Naive B cell (primary cell): ENCODE data around the gene HSPA4. TPM values are rescaled to one million over a fixed set of nuclear protein-coding genes. Genes with fewer than 3 reads are reported as not detected.

Source experiments
- ATAC-seq, 2 donors: fragments of 150-1000 bp; cut with Tn5 transposase; 2 replicates each; pipeline ENCODE4 v1.10.0; 2021; ENCODE audit warnings: low read depth in 2 of 2, mild to moderate bottlenecking in 2 of 2, moderate library complexity in 2 of 2
- DNase-seq: peaks from one replicate; pipeline ENCODE4 v3.0.0; 2022
- H3K27ac Mint-ChIP-seq, 6 donors: one replicate each; pipeline ENCODE4 v1.8.0; 2020 to 2022; ENCODE audit warnings: mild to moderate bottlenecking in 6 of 6, mixed read lengths in 6 of 6, moderate library complexity in 5 of 6, inconsistent platforms in 2 of 6
- H3K27me3 Mint-ChIP-seq, 3 donors: one replicate each; pipeline ENCODE4 v1.8.0; 2021 to 2022; ENCODE audit warnings: mixed read lengths in 3 of 3, mild to moderate bottlenecking in 1 of 3
- H3K36me3 Mint-ChIP-seq, 2 donors: one replicate each; pipeline ENCODE4 v1.8.0; 2020 to 2022; ENCODE audit warnings: mixed read lengths in 2 of 2, inconsistent platforms in 1 of 2, mild to moderate bottlenecking in 1 of 2
- H3K4me1 Mint-ChIP-seq, 3 donors: one replicate each; pipeline ENCODE4 v1.8.0; 2020 to 2022; ENCODE audit warnings: mixed read lengths in 3 of 3, inconsistent platforms in 1 of 3, mild to moderate bottlenecking in 1 of 3, moderate library complexity in 1 of 3
- H3K4me3 Mint-ChIP-seq, 8 donors: one replicate each; pipeline ENCODE4 v1.8.0; 2020 to 2022; ENCODE audit warnings: mild to moderate bottlenecking in 8 of 8, mixed read lengths in 8 of 8, moderate library complexity in 8 of 8, inconsistent platforms in 2 of 8
- H3K9me3 Mint-ChIP-seq, 7 donors: one replicate each; pipeline ENCODE4 v1.8.0; 2020 to 2022; ENCODE audit warnings: mixed read lengths in 7 of 7, mild to moderate bottlenecking in 5 of 7, inconsistent platforms in 2 of 7, moderate library complexity in 1 of 7
- polyA plus RNA-seq, 6 donors: library from polyadenylated mRNA; unstranded; fragments of 300-500 nt; fragmentation: Illumina TruSeq; gene quantifications; one replicate each; pipeline ENCODE4 v1.2.3, GENCODE V29; 2021; ENCODE audit warnings: low read depth in 6 of 6

The HSPA4 gene
- polyA plus RNA-seq, 6 donors from 2014 or later = 92.4 to 113 (median 96.2) TPM

DNA sequence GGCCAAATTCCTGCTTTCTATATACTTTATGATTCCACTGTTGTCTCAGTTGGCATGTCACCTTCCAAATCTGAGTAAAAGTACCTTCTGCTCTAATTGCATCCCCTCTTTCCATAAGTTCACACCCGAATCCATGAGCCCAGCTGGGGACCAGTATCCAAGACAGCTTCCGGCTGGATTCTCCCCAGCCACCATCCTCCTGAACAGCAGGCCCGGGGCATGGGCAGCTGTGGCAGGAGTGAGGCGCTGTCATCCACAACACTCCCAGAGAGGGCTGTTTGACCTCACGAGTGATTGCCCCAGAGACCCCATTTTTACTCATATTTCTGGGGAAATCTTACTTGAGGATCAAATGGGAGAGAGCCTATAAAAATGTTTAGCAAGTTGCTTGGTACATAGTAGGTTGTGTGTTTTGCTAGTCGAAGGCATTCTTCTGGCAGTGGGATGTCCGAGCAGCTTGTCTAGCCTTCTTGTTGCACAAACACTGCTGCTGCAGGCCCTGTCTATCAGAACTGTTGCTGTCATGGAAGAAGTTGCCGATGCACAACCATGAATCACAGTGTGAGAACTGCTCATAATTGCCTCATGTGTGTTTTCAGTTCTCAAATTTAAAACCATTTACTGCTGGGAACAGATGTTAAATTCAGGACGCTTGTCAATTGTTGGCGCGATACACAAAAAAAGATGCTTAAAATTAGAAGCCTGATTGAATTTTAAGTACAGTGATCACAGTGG lies 93.8 kb downstream of the HSPA4 start:
- Mint-ChIP-seq H3K27me3 (peaks cover 7 to 18% (median 13%) of the 10 kb centered on the region in 3 donors), H3K4me1 (no peaks in the 10 kb centered on the region), H3K27ac (no peak overlapping the region), H3K36me3 (peaks cover 0 to 17% of the 10 kb centered on the region in 2 donors), H3K9me3 (peaks cover 4 to 12% (median 8%) of the 10 kb centered on the region in 7 donors), H3K4me3 (no peak overlapping the region)
- DNase-seq (no peak), ATAC-seq (no peak)

DNA sequence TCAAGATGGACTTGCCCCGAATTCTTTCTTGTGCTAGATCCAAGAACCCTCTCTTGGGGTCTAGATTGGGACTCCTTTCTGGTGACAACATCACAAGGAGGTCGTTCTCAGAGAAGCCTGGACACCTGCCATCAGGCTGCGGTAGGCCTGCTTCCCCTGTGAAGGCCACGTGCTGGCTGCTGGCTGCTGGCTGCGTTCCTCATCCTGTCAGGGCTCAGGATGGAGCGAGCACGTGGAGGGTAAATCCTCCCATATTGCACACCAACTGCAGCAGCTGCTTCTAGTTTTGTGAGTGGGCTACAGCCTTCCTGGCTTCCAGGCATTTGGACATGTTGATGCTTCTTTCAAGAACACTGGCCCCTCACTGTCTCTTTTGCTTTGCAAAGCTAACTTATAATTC lies 95.6 kb downstream of the HSPA4 start:
- H3K27me3 Mint-ChIP-seq = peaks cover 6 to 8% (median 7%) of the 10 kb centered on the region in 3 donors
- peaks cover 0 to 17% of the 10 kb centered on the region in 2 donors for H3K36me3 Mint-ChIP-seq
- no peak for DNase-seq
- peak overlapping the region in 1 of 6 donors; percentile 22 for H3K27ac Mint-ChIP-seq
- no peak overlapping the region for H3K4me3 Mint-ChIP-seq
- ATAC-seq = no peak
- H3K4me1 Mint-ChIP-seq = no peaks in the 10 kb centered on the region
- H3K9me3 Mint-ChIP-seq = peaks cover 4 to 12% (median 8%) of the 10 kb centered on the region in 7 donors

DNA sequence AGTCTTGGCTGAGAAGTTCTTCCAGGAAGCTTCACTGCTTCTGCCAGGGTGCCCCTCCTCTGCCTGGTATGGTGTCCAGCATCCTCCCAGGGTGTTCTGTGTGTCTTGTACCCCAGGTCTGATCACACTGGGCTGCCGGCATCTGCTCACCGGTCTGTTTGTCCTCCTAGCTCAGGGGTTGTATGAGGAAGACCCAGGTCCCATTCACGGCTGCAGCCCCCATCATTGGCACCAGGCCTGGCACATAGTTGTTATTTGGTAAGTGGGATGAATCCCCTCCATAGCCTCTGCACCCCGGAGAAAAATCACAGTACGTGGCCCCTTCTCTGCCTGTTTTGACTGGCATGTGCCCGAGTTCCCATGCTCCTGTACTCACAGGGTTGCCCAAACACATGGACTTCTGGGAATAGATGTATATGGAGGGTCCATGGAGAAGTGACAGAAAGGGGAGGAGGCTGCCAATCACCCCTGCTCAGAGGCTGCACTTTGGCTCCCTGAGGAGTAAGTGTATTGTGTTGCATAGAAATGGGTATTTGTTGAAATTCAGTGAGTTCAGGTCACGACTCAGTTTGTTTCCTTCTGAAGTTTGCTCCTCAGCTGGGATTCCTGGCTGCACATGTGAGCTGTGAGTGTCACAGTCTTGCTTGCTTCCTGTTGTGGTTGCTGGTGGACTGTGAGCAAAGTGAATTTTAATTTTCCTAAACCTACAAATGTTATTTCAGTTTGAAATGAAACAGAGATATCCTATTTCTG lies 96.2 kb downstream of the HSPA4 start:
- no peaks in the 10 kb centered on the region for H3K4me1 Mint-ChIP-seq
- peak overlapping the region in 2 of 6 donors; percentile 9 to 22 for H3K27ac Mint-ChIP-seq
- peaks cover 4 to 12% (median 8%) of the 10 kb centered on the region in 7 donors for H3K9me3 Mint-ChIP-seq
- no peak overlapping the region for H3K4me3 Mint-ChIP-seq
- DNase-seq = no peak
- peaks cover 6 to 8% (median 7%) of the 10 kb centered on the region in 3 donors for H3K27me3 Mint-ChIP-seq
- peaks cover 0 to 17% of the 10 kb centered on the region in 2 donors for H3K36me3 Mint-ChIP-seq
- no peak for ATAC-seq

DNA sequence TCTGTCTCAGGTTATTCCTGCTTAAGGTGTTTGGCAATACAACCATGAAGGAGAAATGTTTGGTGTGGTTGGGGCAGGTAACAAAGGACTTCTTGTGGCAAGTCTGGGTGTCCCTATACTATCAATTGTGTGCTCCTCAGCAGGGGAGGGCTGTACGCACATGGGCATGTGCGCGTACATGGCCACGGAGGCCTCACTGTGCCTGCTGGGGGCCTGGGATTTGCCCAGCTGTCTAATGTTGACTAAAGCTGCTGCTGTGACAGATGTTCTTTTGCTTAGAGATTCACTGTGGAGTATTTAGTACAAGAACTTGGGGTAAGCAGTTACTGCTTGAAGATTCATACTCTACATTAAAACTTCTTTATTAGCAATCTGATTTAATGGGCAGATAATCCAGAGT lies 97.5 kb downstream of the HSPA4 start:
- ATAC-seq (no peak), DNase-seq (no peak)
- Mint-ChIP-seq H3K4me3 (no peak overlapping the region), H3K36me3 (peaks cover 0 to 5% of the 10 kb centered on the region in 2 donors), H3K4me1 (no peaks in the 10 kb centered on the region), H3K9me3 (peaks cover 0 to 5% (median 2%) of the 10 kb centered on the region in 7 donors), H3K27ac (no peak overlapping the region), H3K27me3 (no peaks in the 10 kb centered on the region)

DNA sequence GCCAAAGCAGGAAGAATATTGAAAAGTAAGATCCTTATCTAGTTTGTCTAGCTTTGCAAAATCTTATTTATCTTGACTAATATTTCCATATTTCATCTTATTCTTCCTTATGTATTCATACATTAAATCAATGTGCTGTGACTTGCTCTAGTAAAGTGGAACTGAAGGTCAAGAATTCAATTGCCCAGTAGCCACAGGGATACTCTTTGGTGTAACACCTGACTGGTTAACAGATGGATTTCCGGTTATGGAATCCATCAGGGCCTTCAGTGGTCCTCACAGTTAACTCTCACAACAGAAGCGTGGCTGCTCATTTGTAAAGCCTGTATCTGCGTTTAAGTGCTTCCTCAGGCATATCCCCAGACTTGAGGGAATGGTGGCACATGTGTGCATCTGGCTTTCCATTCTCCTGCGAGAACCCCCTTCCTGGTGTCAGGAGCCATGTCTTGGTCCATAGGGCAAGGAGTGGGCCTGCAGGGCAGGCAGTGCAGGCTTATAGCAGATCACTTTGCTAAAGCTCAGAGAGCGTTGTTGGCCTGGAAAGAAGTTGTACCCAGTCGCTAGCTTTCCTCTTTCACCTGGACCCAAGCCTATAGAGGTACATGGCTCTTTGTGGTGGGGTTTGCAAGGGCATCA lies 99.2 kb downstream of the HSPA4 start:
- peak overlapping the region in 1 of 6 donors; percentile 65 for H3K27ac Mint-ChIP-seq
- DNase-seq (no peak), ATAC-seq (no peak)
- H3K36me3 Mint-ChIP-seq = no peaks in the 10 kb centered on the region
- H3K9me3 Mint-ChIP-seq = no peaks in the 10 kb centered on the region
- H3K27me3 Mint-ChIP-seq = no peaks in the 10 kb centered on the region
- no peak overlapping the region for H3K4me3 Mint-ChIP-seq
- H3K4me1 Mint-ChIP-seq = no peaks in the 10 kb centered on the region

DNA sequence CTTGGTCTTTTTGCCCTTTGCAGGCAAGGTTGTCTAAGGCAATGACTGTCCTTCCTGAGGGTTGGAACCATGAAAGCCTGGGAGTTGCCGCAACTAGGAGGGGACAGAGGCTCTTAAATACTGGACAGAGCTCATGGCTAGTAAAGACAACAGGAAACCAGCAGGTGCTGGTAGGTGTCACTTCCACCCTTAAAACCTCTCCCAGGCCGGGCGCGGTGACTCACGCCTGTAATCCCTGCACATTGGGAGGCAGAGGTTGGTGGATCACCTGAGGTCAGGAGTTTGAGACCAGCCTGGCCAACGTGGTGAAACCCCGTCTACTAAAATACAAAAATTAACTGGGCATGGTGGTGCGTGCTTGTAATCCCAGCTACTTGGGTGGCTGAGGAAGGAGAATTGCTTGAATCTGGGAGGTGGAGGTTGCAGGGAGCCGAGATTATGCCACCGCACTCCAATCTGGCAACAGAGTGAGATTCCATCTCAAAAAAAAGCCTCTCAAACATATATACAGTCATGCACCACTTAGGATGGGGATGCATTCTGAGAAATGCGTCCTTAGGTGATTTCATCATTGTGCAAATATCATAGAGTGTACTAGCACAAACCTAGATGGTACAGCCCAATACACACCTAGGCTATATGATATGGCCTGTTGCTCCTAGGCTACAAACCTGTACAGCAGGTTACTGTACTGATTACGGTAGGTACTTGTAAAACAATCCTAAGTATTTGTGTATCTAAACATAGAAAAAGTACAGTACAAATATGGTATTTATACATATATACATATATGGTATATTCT lies 102.7 kb downstream of the HSPA4 start:
- H3K4me1 Mint-ChIP-seq = no peaks in the 10 kb centered on the region
- DNase-seq = no peak
- H3K9me3 Mint-ChIP-seq = no peaks in the 10 kb centered on the region
- H3K27ac Mint-ChIP-seq = no peak overlapping the region
- H3K27me3 Mint-ChIP-seq = no peaks in the 10 kb centered on the region
- ATAC-seq = no peak
- no peaks in the 10 kb centered on the region for H3K36me3 Mint-ChIP-seq
- H3K4me3 Mint-ChIP-seq = no peak overlapping the region

DNA sequence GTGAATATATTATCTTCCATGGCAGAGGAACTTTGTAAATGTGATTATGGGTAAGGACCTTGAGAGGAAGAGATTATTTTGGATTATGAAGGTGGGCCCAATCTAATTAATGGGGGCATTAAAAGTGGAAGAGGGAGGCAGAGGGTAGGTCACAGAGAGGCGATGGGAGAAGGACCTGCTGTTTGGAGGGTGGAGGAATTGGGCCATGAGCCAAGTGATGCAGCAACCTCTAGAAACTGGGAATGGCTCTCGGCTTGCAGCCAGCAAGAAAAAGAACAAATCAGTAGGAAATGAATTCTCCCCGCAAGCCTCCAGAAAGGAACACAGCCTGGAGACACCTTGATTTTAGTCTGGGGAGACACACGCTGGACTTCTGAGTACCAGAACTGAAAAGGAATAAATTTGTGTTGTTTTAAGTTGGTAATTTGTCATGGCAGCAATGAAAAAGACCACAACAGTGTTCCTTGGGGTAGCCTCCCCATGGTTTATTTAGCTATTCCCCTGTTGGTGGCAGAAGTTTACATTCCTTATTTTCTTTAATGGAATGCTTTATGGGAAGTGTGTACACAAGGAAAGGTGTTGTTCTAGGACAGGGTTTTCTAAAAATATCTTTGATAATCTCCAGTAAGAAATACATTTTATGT lies 103.6 kb downstream of the HSPA4 start:
- no peak overlapping the region for H3K4me3 Mint-ChIP-seq
- no peaks in the 10 kb centered on the region for H3K9me3 Mint-ChIP-seq
- H3K27me3 Mint-ChIP-seq = no peaks in the 10 kb centered on the region
- no peaks in the 10 kb centered on the region for H3K36me3 Mint-ChIP-seq
- no peak for ATAC-seq
- no peak overlapping the region for H3K27ac Mint-ChIP-seq
- no peaks in the 10 kb centered on the region for H3K4me1 Mint-ChIP-seq
- no peak for DNase-seq

Other genes starting within 250 kb of the HSPA4 start
- gene SOWAHA, start 238.7 kb upstream of the HSPA4 start, polyA plus RNA-seq = not detected
- gene SHROOM1, start 221.4 kb upstream of the HSPA4 start, polyA plus RNA-seq = under 1 TPM in 1 of 6 donors, not detected in 5; 0.26 TPM
- under 1 TPM in 2 of 6 donors, not detected in 4; 0.14 to 0.45 TPM for gene GDF9, start 185.5 kb upstream of the HSPA4 start, polyA plus RNA-seq
- 100 to 1,000 TPM; 413 to 500 (median 433) TPM for gene UQCRQ, start 185.4 kb upstream of the HSPA4 start, polyA plus RNA-seq
- gene LEAP2, start 178.3 kb upstream of the HSPA4 start, polyA plus RNA-seq = 1 to 10 TPM; 1.6 to 3.2 (median 2.2) TPM
- 10 to 100 TPM; 44.4 to 79.0 (median 52.1) TPM for gene AFF4, start 88.4 kb upstream of the HSPA4 start, polyA plus RNA-seq
- gene ZCCHC10, start 25.5 kb upstream of the HSPA4 start, polyA plus RNA-seq = 100 to 1,000 TPM in 5 of 6 donors, 10 to 100 TPM in 1; 87.0 to 209 (median 123) TPM